Non-pigmented ciliary epithelial cell (primary cell): ENCODE results near the gene SH3BP4.
"Not testable (repeated sequence)": the region's sequence is repeated elsewhere in the genome, so short reads cannot be mapped to it uniquely, and the experiment has no call there.

Experiments
- DNase-seq: peaks from one replicate; pipeline ENCODE4 v3.0.0-alpha.2; 2010; ENCODE audit warnings: low read depth

Gene SH3BP4

DNA sequence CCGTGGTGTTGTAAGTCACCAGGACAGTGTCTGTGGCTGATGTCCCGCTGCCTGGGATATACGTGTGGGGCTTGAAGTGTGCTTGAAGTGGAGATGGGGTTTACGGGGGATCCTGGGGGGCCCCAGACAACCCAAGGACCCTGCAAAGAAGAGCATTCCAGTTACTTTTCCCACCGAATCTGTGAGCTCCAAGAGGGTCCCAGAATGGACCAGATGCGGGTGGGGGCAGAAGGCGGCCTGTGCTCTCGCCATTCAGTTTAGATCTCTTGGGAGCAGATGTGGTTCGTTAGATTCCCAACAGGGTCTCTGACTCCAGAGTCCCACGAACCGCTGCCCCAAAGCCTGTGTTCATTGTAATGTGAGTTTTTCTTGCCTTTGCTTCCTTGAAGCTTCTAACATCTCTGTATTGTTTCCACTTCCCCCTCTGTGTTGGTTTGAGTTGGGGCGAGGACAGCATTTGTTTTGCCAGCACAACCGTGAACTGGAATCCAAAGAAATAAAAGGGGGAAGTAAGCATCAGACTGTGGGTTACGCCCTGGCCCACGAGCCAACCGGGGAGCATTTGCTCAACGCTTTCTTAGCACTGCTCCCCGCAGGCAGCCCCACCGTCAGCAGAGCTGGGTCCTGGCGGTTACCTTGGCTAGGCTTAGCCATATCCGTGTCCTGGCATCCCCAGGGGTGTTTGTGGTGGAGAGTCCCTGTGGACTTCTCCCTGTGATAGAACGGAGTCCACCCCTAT is 92.1 kb downstream of the SH3BP4 start:
- DNase-seq, result no peak

DNA sequence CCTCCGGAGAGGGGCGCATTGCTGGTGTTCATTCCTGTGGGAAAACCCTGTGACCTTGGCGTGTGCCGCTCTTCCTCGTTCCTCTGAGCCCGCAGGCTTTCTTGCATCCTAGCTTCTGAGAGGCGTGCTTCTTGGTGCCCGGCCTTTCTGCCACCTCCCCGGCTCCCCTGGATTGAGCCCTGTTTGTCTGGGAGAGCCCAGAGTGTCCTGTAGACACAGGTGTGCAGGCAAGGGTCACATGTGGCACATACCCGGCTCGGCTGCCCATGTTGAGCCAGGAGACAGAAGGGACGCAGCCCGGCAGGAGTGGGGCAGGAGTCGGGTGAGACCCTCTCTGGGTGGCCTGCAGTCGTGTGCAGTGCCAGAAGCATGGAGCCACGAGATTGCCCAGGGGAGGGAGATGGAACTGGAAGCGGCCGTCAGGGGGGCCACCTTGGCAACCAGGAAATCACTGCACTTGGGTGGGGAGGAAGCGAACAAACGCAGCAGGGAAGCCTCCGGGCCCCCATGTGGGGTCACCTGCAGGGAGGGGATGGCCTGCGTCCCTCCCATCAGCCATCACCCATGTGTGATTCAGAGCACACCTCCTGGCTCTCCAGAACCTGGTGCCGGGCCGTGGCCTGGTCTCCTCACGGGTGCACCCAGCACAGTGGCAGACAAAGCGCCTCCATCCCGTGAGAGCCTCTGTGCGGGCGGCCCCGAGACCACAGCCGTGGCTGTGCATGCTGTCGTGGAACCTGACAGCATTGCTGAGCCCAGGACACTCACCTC is 92.9 kb downstream of the SH3BP4 start:
- no peak for DNase-seq

DNA sequence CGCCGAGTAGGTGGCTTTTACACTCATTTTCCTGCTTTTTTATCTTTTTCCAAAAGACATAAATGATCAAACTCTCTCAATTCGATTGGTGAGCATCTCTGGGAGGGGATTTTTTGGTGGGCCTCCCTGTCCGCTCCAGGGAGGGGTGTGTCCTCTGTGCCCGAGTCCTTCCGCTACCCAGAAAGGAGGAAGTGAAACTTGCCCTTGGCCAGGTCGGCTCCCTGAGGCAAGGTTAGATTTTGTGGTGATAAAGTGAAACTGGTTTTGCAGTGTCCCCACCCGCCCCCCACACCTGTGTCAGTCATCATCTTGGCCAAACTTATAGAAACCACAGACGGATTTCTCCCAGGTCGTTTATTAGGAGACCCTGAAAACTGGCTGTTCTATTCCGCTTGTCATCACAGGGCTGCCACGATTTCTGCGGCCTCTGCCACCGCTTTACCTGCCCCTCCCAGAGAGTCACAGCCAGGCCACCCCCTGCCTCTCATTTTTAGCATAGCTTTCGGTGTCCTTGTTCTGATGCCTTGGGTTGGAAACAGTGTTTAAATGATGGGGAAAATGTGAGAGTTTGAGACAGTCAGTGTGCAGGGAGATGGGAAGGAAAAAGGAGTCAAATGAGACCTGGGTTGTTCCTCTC is 93.6 kb downstream of the SH3BP4 start:
- DNase-seq, result no peak

DNA sequence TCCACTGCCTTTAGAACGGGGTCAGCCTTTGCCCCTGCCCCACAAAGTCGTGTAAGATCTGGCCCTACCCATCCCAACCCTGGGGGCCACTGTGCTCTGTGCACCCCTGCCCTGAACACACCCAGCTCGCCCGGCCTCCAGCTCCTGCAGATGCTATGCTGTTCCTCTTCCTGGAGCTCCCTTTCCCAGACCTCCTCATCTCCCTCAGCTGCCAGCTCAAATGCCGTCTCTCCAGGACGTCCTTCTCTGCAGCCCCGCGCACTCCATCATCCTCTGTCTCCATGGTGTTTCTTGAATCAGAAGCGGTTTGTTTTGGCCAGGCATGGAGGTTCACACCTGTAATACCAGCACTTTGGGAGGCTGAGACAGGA is 94.1 kb downstream of the SH3BP4 start:
- DNase-seq, result no peak

GRCh38 chr2:235046589-235046988 is 94.8 kb downstream of the SH3BP4 start:
- DNase-seq, result no peak

GRCh38 chr2:235047171-235048160 is 95.6 kb downstream of the SH3BP4 start:
- no peak for DNase-seq

- DNase-seq, result no peak
Observed at GRCh38 chr2:235048549-235048948, 96.7 kb downstream of the SH3BP4 start.

DNA sequence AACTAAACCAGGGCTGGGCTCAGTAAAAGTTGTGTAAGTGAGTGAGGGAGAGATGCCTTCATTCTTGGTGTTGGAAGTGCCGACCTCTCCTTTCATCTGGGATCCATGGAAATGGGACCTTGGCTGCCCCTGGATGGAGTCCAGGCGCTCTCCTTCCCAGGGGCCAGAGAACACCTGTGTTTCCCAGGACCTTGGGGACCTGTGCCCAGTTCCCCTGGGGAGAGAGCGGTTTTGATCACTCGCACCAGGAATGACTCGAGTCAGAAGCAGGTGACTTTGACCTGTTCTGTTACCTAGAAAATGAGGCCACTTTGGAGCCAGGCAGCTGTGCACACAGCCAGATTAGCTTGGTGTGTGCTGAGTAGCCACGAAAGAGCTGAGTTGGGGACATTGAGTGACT is 97.3 kb downstream of the SH3BP4 start:
- DNase-seq, result no peak

- DNase-seq, result no peak
Observed at GRCh38 chr2:235049719-235050118, 97.9 kb downstream of the SH3BP4 start.

- DNase-seq, result peak; percentile 63
Observed at GRCh38 chr2:235050980-235051351, 99.1 kb downstream of the SH3BP4 start.

DNA sequence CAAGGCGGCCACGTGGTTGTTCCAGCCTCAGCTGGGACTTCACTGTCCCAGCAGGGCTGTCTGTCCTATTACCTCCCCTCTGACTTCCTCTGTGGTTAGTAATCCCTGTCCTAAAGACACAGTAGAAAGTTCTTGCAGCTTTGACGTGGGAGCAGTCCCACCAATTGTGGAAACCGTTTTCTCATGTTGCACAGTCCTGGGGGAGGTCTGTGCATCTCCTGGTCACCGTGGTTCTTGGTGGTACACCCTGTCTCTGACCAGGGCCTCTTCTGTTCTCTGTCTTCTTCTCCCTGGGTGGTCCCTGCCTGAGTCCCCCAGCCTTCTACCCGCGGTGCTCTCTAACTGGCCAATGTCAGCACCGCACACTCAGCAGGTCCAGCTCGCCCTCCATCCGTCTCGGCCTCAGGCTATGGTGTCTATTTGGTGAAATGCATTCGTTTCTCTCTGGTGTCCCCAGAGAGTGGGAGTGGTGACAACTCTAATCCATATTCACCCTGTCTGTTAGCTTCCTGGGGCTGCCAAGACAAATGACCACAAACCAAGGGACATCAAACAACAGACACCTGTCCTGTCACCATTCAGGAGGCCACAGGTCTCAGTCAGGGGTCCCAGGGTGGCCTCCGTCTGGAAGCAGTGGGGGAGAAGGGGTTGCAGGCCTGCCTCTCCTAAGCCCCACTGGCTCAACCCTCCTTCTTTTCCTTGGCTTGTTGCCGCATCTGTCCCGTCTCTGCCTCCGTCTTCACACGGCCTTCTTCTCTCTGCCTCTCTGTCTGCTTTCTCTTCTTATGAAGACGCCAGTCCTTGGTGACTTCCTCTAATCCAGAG is 99.8 kb downstream of the SH3BP4 start:
- DNase-seq, result peak; percentile 24

DNA sequence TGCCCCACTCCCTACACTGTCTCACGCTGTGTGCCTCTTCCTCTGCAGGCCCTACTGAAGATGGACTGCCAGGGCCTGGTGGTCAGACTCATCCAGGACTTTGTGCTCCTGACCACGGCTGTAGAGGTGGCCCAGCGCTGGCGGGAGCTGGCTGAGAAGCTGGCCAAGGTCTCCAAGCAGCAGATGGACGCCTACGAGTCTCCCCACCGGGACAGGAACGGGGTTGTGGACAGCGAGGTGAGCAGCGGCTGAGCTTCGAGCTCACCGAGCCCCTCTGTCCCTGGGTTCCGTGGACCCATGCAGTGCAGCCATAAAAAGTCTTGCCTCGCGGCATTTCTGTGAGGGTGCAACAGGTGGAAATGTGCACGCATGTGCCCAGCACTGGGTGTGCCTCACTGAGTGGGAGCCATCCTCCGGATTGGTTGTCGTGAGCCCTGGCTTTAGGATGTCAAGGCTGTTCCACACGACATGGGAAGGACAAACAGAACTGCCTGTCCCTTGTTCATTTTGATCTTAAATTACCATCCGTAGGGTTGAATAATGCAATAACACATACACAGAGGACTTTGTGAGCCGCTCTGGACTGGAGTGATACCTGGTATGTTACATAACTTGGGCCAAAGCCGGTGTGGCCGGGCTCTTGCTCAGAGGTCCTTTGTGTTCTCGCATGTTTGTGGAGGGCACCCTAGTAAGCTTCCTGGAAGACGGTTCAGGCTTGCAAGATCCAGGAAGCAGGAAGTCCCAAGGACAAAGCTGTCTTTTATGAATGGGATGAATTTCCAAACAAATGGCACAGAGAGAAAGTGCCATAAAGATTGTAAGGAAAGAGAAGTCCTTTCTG is 100.9 kb downstream of the SH3BP4 start:
- DNase-seq, result no peak

- DNase-seq, result no peak
Observed at GRCh38 chr2:235053651-235054050, 101.8 kb downstream of the SH3BP4 start.

- DNase-seq, result no peak
Observed at GRCh38 chr2:235054475-235054874, 102.7 kb downstream of the SH3BP4 start.

DNA sequence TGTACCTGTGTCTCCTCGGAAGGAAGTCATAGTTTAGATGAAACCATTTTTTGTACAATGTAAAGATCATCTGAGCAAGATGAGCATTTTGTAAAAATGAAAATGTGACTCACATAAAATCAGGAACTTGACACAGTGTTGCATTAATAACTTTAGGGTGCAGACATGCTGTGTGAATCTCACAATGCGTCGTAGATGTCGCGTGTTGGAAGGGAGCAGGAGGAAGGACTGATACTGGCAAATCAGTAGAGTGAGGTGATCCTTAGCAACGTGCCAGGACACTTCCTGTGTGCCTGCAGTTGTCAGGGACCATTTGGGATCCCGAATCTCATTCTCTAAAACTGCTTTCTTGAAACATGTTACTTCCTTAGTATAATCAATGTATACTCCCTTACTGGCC is 103.1 kb downstream of the SH3BP4 start:
- DNase-seq, result no peak

DNA sequence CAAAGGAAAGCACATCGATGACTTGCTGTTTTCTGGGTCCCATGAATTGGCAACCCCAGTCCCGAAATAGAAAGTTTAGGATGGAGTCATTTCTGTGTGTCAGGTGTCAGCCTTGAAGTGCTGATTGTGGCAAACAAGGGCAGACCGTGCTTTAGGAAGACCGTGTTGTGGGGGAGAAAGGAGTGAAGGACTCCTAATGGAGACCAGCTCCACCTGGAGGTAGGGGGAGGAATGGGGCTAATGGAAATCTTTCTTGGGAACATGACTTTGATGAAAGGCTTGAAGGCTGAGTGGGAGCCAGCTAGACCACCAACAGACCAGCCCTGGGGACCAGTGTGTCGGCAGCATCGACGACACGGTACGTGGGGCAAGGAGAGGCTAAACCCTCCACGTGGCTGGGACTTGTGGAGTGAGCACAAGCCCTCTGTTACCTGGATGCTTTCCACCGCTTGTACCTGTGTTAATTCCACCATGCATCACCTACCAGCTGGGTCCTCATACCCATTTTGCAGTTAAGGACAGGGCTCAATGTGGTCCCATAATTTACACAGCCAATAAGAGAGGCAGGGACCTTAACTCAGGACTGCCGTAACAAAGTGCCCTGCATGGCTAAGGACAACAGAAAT is 104.2 kb downstream of the SH3BP4 start:
- no peak for DNase-seq

GRCh38 chr2:235056768-235057167 is 105.0 kb downstream of the SH3BP4 start:
- no peak for DNase-seq

DNA sequence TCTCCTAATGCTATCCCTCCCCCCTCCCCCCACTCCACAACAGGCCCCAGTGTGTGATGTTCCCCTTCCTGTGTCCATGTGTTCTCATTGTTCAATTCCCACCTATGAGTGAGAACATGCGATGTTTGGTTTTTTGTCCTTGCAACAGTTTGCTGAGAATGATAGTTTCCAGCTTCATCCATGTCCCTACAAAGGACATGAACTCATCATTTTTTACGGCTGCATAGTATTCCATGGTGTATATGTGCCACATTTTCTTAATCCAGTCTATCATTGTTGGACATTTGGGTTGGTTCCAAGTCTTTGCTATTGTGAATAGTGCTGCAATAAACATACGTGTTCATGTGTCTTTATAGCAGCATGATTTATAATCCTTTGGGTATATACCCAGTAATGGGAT is 105.8 kb downstream of the SH3BP4 start:
- DNase-seq, result not testable (repeated sequence)

DNA sequence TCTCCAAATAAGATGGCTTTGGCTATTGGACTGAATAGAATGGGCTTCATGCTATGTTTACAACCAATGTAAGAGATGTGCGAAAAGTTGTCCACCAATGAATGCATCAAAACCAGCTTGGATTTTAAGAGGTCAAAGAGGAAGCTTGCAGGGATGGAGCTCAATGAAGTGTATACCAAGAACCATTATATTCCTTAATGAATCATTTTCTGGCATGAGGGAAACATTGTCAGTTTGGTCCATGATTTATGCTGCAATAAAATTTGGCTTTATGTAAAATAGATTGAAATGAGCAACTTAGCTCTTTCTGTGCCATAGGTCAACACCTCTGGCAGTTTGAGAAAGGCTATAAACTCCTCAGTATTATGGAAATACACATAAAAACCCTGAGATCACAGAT is 107.3 kb downstream of the SH3BP4 start:
- no peak for DNase-seq

DNA sequence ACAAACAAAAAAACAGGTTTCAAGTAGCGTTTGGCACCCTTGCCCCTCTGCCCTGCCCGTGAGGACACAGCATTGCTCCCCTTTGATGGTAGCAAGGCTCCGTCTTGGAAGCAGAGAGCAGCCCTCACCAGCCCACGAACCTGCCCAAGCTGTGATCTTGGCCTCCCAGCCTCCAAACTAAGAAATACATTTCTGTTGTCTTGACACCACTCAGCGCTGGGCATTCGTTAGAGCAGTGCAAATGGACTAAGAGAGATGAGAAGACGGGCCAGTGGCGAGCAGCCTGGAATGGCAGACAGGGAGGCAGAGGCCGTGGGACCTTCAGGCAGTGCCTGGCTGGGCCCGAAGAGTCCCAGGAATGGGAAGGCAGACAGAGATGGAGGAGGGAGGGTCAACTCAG is 109.8 kb downstream of the SH3BP4 start:
- no peak for DNase-seq
